ENCODE results near the gene TAB2.
"Not testable (repeated sequence)": the region's sequence is repeated elsewhere in the genome, so short reads cannot be mapped to it uniquely, and the experiment has no call there.

The TAB2 gene

DNA sequence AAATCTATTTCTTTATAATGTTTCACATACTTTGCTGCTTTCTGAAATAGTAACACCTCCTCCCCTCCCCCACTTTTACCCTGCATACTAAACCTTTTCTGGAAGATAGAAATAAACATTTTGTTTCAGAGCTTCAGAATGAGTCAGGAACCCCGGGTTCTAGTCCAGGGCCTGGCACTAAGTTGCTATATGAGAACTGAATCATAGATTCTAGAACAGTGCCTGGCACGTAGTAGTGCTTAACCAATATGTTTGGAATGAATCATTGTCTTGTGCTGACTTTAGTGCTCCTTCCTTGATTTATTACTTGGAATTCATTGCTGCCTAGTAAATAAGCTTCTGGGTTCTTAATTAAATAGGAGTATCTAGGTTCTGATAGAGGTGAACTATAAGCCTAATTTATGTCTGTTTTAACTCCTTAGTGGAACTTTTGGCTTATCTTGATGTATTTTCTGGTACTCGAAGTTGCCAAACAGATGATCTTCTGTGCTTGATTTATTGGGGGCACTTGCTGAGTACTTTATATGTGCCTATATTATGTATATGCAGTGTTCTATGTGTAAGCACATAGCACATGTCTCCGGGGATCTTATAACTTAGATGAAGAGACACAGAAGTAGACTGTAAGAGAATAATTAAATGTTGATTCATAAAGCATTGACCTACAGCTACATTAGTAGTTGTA lies 18.6 kb downstream of the TAB2 start:
- peak; percentile 40 for DNase-seq

DNA sequence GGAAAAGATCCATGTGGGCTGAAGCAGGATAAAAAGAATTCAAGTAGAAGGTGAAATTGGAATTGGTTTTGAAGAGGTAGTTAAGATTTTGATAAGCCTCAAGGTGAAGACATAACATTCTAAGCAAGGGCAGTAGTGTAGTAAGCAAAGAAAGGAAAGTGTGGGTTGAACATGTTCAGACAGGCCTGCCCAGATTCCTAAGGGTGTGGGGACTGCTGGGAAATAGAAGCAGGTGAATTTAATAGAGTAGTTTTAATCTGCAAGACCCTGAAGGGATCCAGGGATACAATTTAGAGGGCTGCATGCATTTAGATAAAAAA lies 19.1 kb downstream of the TAB2 start:
- peak; percentile 66 for DNase-seq

DNA sequence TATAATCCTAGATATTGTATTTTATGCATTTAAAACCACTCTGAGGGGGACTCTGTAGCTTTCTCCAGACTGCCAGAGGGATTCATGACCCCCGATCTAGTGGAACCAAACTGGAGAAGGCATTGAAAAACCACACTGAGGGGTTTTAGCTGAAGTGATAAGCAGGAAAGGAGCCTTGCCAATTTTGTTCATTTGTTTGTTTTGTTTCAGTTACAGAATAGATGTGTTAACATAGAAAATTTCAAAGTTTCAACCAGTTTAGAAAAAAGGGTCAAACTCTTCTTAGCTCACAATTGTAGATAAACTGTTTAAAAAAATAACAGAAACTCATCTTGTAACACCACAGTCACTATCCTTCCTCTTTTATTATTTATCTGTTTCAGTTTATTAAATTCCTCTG lies 19.8 kb downstream of the TAB2 start:
- DNase-seq = no peak

DNA sequence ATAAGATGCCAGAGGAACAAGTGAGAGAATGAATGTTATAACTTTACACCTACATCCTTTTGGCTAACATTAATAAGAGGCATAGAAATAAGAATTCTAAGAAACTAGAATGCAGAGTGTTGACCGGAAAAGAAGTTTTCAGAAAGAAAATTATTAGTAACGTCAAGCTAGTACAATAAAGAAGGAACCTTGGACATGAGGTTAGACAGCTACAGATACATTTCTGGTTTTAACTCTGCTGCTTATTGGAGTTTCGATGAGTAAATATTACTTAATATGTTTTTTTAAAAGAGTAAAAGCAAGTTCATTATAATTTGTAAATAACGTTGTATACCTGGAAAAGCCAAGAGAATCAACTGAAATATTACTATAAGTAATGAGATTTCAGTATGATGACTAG lies 22.7 kb downstream of the TAB2 start:
- DNase-seq = no peak

DNA sequence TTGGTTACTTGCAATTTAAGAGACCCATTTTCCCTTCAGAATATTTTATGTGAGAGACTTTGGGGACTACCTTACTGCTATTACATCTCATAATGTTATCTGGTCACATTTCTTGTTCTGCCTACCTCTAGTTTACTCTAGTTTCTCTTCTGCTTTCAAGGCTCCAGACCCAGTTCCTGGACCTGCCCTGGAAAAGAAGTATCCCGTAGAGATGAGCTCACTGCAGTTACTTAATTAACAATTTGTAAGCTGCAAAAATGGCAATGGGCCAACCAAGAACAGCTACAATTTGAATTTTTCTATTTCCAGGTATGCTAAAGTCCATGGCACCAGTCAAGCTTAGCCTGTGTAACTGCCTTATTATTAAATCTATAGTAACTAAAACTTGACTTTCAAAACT lies 25.0 kb downstream of the TAB2 start:
- peak; percentile 79 for DNase-seq

DNA sequence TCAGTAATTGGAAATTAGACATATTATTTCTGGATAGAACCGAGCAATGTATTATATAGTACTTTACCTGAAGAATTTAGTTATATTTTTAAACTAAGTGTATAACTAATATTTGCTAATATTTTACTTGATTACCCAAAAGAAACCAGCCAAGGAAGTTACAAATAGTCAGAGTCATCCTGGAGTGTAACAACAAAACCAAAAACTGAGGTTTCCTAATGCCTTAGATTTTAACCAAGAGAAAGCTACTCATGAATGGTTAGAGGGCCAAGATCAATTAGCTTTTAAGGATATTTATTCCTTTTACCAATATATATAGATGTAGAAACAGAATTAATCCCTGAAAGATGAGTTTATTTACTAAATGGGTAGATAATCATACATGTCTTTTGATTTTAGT lies 26.0 kb downstream of the TAB2 start:
- DNase-seq = no peak

DNA sequence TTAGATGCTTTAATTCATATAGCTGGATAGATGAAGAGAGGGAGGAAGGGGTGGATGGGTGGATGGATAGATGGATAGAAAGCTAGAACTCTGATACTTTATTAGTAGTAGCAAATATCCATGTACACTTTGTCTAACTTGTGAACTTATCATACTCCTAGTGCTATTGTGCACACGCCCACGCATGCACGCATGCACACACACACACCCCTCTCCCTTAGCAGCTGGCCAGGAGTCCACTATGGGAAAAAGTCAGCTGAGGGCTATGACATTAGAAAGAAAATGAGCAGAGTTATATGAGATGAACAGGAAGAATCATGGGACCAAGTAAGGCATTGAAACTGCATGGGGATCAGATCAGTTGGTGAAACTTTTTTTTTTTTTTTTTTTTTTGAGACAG lies 28.6 kb downstream of the TAB2 start:
- no peak for DNase-seq

DNA sequence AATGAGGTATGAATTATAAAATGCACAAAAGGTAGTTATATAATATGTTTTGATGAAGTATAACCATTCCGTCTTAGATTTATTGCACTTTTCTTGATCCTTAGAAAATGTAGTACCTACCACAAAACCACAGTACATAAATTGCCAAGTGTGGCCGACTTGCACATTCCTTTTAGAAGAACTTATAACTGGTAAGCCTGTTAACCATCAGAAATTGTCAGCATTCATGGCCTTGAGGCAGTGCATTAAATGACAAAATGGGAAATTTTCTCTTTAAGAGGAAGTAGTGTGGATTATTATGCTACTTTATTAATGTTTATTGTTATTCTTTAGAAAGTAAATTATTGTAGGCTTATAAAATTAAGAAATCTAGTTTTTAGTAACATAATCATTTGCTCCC lies 29.6 kb downstream of the TAB2 start:
- DNase-seq = no peak

DNA sequence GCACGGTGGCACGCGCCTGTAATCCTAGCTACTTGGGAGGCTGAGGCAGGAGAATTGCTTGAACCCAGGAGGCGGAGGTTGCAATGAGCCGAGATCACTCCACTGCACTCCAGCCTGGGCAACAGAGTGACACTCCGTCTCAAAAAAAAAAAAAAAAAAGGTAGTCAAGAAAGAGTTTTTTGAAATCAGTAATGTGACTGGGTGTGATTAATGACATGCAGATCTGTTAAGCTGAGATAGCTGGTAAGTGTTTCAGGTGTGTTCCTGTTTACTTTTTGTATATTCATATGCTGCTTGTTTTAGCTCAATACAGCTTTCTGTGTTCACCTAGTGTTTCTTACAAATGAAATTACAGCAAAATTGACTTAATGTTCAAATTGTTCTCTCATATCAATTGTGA lies 31.8 kb downstream of the TAB2 start:
- DNase-seq = not testable (repeated sequence)

DNA sequence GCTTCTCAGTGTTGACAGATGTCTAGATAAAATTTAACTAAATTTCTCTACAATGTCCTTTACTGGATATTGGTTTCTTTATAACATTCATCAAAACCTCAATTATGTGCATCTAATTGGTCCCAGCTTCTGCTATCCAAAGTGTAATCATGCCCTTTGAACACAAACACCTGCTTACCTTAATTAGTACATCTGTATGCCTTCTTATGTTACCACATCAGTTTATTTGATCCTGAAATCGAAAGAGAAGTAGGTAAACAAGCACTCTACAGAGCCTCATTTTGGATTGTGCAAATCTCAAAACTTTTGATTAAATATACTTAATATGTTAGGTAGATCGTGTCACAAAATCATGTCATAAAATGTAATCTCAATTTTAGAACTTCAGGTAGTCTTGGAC lies 36.5 kb downstream of the TAB2 start:
- DNase-seq = peak; percentile 93

DNA sequence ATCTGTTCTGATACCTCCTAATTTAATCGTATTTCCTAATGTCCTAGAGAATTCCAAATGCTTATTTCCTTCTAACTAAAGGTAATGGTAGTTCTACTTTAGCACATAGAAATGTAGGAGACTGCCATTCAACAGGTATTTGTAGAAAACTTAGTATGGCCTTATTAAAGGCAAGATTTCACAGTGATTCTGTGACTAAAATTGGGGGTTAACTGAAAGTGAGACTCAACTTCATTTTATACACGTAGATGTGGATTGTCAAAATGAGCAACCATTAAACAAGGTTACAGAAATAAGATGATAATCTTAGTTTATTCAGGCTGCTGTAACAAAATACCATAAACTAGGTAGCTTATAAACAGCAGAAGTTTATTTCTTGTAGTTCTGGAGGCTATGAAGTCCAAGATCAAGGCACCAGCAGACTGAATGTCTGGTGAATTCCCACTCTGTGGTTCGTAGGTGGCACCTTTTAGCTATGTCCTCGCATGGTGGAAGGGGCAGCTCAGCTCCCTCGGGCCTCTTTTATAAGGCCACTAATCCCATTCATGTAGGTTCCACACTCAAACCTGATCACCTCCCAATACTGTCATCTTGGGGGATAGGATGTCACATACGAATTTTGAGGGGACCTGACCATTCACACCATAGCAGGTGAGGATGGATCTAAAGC lies 38.7 kb downstream of the TAB2 start:
- no peak for DNase-seq

DNA sequence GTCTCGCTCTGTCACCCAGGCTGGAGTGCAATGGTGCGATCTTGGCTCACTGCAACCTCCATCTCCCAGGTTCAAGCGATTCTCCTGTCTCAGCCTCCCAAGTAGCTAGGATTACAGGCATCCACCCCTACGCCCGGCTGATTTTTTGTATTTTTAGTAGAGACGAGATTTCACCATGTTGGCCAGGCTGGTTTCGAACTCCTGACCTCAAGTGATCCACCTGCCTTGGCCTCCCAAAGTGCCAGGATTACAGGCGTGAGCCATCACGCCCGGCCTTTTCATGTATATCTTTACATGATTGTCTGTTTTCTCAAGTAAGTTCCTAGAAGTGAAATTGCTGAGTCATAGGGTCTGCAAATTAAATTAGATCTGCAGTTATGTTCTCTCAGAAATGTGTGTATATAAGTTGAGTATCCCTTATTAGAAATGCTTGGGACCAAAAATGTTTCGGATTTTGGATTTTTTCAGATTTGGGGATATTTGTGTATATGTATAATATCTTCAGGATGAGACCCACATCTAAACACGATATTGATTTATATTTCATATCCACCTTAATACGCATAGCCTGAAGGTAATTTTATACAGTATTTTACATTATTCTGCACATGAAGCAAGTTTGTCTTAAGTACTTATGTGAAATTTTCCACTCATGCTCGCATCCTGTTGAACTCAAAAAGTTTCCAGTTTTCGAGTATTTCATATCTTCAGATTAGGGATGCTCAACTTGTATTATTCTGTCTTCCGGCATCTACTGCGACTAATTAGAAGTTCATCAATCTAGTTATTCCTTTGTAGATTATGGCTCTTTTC lies 40.4 kb downstream of the TAB2 start:
- DNase-seq = no peak

DNA sequence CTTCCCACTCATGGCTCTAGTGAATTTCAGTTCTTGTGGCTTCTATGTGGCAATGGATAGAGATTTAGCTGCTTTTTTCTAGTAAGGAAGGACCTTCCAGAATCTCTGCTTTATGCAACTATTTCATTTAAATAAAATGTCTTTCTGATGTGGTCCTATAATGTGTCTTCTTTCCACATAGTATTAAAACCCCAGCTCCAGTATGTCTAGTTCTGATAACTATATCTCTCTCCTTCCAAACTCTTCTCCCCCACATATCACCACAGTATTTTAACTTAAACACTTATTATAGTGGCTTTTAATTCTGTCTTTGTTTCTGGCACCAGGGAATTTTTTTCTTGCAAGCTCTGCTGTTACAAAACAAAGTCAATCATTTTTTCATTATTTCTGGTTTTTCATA lies 41.9 kb downstream of the TAB2 start:
- DNase-seq = no peak

DNA sequence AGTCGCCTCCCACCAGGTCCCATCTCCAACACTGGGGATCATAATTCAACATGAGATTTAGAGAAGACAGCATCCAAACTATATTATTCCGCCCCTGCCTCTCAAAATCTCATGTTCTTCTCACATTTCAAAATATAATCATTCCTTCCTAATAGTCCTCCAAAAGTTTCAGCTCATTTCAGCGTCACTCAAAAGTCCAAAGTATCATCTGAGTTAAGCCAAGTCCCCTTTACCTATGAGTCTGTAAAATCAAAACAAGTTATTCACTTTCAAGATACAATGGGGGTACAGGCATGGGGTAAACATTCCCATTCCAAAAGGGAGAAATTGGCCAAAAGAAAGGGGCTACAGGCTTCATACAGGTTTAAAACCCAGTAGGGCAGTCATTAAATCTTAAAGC lies 43.0 kb downstream of the TAB2 start:
- DNase-seq = no peak

DNA sequence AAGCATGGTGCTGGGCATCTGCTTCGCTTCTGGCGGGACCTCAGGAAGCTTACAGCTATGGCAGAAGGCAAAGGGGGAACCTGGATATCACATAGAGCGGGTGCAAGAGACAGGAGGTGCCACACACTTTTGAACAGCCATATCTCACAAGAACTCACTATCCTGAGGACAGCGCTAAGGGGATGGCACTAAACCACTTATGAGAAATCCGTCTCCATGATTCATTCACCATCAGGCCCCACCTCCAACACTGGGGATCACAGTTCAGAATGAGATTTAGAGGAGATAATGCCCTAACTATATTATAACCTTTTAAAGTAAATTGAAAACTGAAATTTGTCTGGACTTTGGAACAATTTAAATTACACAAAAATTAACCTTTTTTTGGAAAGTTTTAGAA lies 44.8 kb downstream of the TAB2 start:
- DNase-seq = no peak

DNA sequence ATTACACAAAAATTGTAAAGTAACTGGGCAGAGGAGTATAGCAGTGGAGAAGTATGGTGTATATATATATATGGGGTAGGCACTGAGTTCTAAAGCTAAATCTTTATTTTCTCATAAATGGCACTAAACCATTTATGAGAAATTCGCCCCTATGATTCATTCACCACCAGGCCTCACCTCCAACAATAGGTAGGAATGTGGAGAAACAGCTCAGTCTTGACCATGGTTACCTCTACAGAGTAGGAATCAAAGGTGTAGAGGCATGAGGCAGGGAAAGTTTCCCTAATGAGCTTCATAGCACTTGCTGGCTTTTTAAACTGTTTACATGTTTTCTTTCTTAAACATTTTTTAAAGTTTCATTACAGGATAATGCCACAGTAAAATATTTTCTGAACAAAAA lies 45.6 kb downstream of the TAB2 start:
- DNase-seq = no peak

DNA sequence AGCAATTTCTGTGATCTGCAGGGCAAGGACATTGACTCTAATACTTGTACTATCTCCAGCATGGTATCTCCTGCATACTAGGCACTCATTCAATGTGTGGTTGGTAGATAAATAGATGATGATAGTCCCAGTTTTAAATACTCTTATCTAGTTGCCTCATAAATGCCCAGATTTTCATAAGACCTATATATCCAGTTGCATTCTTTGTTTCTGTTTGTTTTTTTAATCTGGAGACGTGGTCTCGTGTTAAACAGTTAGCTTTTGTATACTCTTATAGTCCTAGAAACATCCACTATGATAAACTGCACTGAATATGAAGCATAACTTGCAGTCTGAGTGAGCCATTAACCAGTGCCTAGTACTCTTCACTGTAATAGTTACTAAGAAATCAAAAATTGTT lies 47.0 kb downstream of the TAB2 start:
- DNase-seq = no peak

DNA sequence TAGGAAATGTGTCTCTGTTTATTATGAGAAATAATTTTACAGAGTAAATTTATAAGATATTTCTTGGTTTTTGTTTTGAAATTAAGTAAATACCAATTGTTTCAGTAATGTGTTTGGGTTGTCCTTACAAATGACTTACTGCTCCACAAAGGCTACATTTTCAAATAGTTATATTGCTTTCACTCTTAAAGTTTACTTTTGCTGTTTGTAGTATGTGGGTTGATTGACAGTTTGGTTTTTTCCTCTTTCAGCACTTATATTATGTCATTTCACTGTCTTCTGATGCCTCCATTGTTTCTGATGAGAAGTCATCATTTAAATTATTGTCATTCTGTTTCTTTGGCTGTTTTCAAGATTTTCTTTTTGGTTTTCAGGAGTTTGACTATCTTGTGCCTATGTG lies 47.7 kb downstream of the TAB2 start:
- DNase-seq = no peak

DNA sequence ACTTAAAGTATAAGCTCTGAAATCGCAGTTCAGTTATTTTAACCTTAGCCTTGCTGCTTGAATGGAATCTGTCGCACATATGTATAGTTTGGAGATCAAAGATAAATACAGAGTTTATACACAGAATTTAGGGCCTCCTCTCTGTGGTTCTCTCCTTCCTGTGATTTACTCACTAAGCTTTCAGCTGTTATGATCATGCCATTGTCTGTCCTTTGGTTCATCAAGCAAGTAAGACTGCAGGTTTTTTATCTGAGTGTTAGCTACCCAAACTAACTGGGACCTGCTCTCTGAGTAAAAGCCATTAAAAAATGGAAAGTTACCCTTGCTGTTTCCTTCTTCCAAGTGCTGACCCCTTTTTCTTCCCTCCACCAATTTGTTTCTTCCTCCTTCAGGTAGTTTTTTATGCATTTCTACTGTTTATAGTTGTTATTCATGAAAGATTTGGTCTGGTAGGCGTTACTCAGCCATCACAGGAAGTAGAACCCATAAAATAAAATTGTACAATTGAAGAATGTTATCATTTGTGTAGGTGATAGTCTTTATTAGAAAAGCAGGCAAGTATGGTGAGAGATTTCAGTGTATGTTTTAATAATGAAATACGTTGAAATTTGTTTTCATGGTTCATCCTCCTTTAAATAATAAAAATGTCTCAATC lies 48.9 kb downstream of the TAB2 start:
- no peak for DNase-seq

DNA sequence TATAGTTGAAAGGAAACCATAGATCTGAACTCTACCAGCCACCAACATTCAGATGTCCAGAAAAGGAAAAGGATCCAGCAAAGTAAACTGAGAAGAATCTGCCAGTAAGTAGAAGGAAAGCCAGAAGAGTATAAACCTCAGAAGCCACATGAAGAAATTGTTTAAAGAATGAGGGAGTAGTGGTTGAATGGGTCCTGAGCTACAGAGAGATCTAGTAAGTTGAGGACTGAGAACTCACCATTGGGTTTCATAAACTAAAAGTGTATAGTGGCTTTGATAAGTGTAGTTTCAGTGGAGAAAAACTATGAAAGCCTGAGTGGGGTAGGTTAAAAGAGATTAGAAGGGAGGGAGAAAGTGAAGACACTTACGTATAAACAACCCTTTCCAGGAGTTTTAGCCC lies 50.6 kb downstream of the TAB2 start:
- no peak for DNase-seq

DNA sequence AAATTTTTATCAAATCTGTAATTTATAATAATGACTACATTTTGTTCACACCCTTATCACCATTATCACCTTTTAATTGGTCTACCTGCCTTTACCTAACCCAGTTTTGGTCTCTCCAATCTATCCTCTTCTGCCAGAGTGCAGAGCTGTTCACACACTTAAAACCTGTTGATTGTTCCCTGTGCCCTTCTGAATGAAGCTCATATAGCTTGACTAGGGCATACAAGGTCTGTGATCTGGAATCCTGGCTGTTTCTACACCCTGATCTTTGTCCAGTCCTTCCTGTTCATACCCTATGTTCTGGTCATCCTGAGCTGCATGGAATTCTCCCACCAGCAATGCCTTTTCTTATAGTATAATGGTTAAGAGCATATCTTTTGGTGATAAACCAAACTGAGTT lies 53.6 kb downstream of the TAB2 start:
- no peak for DNase-seq

DNA sequence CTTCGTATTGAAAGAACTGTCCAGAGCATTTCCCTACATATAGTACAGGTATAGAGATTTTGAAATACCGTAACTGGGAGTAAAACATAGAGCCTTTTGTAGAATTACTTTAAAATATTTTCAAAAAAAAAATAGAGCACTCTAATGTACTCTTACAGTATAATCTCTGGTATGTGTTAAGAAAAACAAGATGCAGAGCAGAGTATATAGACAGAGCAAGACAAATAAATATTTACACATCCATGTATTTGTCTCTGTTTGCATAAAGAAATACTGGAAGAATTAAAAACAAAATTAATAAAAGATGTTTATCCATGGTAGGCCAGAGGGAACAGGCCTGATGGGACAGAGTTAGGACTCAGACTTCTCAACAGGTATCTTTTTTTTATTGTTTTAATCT lies 54.5 kb downstream of the TAB2 start:
- DNase-seq = no peak

DNA sequence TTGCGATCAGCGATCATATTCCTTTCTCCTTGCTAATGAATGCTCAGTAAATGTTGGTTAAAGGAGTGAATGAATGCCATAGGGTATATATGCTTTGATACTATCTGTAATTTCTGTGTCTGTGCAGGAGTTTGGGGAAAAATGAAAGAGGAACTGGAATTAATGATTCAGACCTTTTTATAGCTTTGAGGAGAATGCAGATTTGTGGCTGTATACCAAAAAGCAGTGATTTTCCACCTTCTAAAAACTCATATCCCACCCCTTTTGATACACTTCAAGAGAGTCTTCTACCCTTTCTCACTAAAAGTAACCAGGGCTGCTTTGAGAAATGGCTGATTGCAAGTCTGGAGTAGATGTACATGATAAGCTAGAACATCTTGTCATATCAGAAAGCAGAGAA lies 56.0 kb downstream of the TAB2 start:
- DNase-seq = no peak

DNA sequence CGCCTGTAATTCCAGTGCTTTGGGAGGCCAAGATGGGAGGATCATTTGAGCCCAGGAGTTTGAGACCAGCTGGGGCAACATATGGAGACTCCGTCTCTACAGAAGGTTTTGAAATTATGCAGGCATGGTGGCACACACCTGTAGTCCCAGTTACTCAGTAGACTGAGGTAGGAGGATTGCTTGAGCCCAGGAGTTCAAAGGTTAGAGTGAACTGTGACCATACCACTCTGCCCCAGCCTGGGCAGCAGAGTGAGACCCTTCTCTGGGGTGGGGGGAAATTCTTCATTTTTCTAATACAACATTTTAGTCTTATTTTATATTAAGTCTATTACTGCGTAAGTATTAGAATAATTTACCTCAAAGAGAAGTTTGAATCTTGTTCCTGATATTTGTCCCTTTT lies 62.5 kb downstream of the TAB2 start:
- DNase-seq = no peak
